Measurements from ENCODE around the gene DSPP.
"Not testable (repeated sequence)": the region's sequence is repeated elsewhere in the genome, so short reads cannot be mapped to it uniquely, and the experiment has no call there.

DSPP gene

DNA sequence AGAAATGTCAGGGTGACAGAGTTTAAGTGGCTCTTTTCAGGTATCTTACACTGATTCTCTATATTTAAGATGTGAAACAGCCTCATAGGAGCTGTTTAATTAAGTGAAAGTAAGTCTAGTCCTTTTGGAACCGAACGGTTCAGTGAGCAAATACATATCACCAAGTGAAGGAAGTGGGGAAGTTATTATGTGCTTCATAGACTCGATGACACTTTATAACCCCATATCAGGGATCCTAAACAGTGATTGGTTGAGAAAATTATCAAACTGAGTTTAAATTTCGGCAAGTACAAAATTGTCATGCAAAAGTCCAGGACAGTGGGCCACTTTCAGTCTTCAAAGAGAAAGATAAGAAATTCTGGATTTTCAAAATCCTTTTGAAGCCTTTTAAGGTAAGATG is at the start of gene DSPP:
Gene DSPP (plus strand): TSS at position 301 of the 400 bp plus-strand sequence. CDS start 2,380 bp downstream, outside the sequence.
- in situ Hi-C loops (cut with MboI; ENCODE audit: low sequenced_read_pairs), result no loop called here

DNA sequence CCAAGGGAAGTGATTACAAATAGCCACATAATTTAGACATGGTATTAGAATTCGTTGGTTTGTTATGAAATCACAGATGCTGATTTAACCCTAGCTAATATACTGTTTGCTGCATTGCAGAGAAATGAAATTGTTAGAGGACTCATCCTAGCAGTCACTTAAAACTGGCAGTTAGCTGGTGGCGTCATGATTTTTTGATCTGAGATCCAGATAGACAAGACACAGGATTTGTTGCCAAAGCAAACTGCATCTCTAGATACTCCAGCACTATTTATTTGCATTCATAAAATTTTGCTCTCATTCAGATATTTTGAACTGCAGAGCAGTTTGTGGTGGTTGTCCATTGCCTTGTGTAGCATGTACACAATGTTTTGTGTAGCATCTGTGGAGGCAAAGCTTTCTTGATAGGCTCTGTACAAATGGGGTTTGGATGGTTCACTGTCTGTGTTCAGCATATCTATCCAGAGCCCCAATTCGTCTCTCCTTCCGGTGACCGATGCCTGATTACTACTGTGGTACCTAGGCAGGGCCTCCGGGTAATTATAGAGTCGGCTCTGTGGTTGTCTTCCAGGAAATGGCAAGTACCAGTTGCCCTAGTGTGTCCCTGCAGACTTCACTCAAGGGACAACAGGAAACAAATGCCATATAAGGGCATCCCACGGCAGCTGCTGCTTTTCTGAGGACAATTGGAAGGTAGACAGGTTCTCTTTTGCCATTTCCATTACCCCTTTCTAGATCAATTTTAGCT is 49.1 kb upstream of the DSPP start:
- in situ Hi-C loops (cut with MboI; ENCODE audit: low sequenced_read_pairs), result no loop called here

DNA sequence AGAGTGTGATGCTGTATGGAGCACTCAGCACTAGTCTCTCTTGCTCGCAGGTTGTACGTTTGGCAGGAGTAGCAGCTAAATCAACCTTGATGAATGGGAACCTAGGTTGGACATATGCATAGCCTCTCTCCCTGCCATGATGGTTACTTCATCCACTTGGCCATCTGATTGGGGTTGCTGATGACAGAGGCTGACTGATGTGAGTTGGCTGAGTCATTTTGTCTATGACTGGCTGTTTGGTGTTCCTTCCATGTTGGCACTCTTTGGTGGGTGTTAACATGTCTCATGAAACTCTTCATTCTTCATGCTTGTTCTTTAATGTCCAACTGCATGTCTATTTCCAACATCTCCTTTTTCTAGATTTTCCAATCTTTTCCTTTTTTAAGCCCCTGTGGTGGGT is 47.5 kb upstream of the DSPP start:
- in situ Hi-C loops (cut with MboI; ENCODE audit: low sequenced_read_pairs), result no loop called here

DNA sequence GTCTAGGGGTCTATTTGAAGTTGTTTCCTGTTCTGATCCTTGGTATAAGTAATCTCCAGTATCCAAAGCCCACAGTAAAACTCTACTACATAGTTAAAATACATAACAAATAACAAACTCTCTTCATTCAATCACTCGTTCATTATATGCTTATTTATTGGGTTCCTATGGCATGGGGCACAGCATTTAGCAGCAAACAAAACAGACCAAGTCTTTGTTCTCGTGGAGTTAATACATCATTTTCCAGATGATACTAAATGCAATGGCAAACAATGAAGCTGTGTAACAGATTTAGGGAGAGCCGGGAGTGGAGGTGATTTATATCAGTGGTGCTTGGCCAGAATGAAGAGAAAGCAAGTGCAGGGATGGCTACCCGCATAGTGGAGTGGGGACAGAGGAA is 42.6 kb upstream of the DSPP start:
- in situ Hi-C loops (cut with MboI; ENCODE audit: low sequenced_read_pairs), result no loop called here

DNA sequence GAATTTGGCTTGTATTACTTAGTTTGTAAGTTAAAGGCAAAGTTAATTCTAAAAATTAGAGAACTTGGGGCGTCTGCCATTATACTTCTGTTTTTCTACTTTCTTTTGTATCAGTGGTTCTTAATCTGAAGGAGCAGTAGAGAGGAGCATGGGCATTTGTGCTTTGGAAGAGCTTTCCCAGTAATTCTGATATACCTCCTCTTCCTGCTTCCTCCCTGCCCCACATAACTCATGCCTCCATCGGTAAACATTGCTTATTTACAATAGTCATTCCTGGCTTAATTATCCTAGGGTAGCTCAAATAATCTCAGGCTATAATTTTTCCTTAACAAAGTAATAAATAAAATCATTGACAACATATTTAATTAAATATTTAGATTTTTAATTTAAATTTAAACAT is 42.1 kb upstream of the DSPP start:
- in situ Hi-C loops (cut with MboI; ENCODE audit: low sequenced_read_pairs), result no loop called here

DNA sequence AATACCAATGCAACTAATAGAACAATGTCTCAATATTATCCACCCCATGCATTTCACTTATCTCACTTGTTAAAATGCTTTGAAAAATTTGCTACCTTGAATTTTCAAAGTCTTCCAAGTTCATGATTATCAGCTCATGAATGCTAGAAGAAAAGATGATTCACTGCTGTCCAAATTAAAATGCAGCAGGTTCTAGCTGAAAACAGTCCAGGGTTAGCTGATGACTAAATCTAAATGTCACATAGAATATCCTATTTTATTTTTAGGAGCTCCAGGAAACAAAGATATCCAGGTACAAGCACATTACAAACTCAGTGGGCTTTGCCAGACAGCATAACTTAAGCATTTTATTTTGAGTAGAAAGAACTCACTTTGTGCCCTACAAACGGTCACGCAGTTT is 41.1 kb upstream of the DSPP start:
- in situ Hi-C loops (cut with MboI; ENCODE audit: low sequenced_read_pairs), result no loop called here

DNA sequence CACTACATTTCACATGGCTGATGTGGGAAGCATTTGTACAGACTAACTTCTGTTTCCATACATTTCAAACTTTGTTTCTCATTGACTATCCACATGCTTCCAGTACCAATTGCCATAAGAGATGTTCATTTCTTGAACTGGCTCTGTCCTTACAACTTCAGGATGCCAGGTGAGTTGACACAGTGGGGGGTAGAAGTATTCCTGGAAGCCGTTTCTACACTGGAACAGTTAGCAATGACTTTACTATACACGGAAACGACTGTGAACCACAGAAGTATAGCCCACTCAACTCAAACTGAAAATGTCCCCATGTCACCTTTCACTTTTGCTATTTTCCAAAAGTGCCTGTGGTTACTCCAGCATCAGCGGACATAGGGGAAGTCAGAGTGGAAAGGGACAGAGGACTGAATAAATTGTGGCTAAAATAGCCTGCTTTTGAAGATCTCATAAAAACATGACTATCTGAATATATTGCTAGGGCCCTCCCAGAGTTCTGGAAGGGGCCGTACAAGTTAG is 38.0 kb upstream of the DSPP start:
- in situ Hi-C loops (cut with MboI; ENCODE audit: low sequenced_read_pairs), result no loop called here

DNA sequence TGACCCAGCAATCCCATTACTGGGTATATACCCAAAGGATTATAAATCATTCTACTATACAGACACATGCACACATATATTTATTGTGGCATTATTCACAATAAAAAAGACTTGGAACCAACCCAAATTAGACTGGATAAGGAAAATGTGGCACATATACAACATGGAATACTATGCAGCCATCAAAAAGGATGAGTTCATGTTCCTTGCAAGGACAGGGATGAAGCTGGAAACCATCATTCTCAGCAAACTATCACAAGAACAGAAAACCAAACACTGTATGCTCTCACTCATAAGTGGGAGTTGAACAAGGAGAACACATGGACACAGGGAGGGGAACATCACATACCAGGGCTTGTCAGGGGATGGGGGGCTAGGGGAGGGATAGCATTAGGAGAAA is 34.0 kb upstream of the DSPP start:
- in situ Hi-C loops (cut with MboI; ENCODE audit: low sequenced_read_pairs), result not testable (repeated sequence)

DNA sequence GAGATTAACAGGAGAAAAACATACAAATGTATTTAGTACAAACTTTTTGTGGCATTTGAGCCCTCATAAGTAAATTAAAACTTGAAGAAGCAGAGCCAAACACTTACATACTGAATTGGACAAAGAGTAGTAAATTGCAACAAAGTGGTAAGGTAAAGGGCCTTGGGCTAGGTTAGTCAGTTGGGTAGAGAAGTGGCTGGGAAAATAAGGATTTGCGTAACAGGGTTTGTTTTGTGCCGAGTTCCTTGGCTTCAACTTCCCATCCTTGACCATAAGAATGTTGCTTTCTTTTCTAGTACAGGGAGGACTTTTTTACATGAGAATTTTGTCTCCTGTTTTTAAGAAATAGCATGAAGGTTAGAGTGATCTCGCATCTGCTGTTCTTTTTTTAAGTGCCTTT is 33.3 kb upstream of the DSPP start:
- in situ Hi-C loops (cut with MboI; ENCODE audit: low sequenced_read_pairs), result no loop called here

DNA sequence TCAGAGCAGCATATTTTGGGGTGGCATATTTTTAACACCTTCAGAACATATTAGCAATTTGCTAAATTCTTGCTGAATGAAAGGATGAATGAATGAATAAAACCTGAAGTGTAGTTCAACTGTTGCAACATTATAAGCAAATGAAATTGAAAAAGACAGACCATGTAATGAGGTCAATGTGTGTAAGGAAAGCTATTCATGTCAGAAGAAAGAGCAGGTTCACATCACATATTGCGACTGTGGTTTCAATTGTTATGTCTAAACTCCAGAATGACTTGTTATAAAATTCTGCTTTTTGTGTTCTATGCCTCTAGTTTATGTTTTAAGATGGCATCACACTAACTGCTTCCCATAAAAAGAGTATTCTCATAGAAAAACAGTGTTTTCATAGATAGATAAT is 32.9 kb upstream of the DSPP start:
- in situ Hi-C loops (cut with MboI; ENCODE audit: low sequenced_read_pairs), result no loop called here

DNA sequence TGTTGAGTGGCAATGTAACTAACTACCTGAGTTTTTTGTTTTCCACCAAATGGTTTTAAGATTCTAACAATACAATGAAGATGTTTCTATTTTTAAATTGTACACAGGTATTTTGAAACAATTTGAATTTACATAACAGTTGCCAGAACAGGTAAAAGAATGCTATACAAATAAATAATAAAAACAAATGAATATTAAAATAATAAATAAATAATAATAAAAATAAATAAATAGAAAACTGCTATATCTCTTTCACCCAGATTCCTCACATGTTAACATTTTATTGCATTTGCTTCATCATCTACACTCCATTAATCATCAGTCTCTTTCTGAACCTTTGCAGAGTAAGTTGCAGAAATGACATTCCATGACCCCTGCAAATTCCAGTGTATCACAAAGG is 32.3 kb upstream of the DSPP start:
- in situ Hi-C loops (cut with MboI; ENCODE audit: low sequenced_read_pairs), result no loop called here

DNA sequence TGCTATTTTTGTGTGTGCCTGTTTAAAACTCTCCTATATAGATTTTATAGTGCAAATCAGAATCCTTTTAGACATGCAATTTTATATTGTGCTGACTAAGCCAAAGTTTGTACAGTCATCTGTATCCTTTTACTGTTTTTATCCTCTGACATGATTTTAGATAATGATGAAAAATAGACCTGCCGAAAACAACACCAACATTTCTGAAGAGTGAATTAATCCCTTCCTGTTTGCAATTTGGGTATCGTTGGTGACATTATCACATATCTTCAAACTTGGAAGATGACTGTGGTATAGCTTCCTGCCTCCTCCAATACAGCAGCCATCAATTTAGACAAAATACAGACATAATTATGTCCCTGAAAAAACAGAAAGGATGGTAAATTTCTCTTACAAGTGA is 28.9 kb upstream of the DSPP start:
- in situ Hi-C loops (cut with MboI; ENCODE audit: low sequenced_read_pairs), result no loop called here

DNA sequence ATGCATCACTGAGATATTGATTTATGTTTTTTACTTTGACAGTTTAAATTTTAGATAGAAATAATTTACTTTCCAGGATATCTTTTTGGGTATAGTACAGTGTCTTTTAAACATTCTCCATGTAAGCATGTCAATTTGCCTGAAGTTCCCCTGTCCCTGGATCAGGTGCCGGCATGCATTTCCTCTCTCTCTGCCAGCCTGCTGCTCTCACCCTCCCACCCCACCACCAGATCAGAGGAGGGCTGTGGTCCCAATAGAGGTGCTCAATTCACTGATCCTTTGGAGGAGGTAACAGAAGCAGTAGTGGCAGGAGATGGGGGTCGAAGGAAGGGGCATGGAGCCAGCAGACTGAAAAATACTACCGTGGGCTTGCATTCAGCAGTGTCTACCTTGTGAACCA is 28.3 kb upstream of the DSPP start:
- in situ Hi-C loops (cut with MboI; ENCODE audit: low sequenced_read_pairs), result no loop called here

DNA sequence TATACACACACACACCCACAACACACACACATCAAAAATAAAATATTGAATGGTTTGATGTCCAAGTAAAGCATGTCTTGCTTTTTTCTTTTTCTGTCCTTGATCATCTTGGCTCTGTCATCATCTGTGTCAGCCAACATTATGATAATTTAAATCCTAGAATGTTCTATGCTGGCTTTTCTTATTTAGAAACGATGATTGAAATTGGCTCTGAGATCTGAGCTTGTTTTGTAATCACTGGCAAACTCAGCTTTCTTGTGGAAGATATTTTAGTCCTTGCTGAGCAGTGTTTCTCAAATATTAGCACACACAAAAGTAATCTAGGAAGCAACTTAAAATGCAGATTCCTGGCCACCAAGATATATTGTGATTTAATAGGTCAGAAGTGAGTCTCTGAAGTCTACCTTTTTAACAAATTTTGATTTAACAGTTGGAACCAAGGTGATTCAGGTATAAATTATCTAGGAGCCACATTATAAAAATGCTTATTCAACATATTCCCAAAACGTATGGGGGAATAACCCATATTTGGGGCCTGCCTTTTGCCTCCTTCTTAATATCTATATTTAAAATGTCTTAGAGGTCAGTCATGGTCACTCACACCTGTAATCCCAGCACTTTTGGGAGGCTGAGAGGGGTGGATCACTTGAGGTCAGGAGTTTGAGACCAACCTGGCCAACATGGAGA is 24.0 kb upstream of the DSPP start:
- in situ Hi-C loops (cut with MboI; ENCODE audit: low sequenced_read_pairs), result no loop called here

DNA sequence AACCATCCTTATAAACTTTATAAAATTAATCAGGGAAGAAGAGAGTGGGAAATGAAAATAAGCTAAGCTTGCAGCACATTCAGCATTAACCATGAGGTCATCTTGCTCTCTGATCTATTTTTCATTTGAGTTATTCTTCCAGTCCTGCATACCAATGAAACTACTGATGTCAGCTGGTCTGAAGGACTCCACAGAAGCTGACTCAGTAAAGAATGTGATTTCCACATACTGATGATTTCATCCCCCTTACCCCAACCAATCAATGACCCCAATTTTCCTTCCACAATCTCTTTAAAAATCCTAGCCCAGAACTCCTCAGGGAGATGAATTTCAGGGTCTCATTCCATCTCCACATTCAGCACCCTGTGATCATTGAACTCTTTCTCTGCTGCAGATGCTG is 18.8 kb upstream of the DSPP start:
- in situ Hi-C loops (cut with MboI; ENCODE audit: low sequenced_read_pairs), result no loop called here

DNA sequence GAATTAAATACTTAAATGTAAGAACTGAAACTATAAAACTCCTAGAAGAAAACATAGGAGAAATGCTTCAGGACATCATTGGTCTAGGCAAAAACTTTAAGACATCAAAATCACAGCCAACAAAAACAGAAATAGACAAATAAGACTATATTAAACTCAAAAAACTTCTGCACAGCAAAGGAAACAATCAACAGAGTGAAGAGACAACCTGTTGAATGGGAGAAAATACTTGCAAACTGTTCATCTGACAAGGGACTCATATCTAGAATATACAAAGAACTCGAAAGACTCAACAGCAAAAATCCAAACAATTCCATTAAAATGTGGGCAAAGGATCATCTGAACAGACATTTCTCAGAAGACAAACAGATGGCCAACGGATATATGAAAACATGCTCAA is 16.2 kb upstream of the DSPP start:
- in situ Hi-C loops (cut with MboI; ENCODE audit: low sequenced_read_pairs), result no loop called here

DNA sequence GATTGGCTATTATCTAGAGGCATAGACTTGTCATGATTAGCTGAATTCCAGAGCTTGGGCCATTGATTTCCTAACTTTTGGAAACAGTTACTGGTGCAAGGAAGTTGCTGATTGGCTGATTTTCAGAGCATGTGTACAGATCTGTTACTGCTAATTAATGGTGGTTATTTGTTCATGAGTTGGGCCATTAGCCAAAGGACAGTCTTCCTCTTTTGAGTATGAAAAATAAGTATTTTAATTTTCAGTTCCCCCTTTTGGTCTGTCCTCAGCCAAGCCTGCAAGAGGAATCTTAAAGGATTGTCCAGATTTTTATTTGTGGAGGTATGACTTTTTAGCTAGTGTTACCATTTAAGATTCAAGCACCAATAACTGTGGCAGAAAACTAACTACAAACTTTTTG is 7.0 kb upstream of the DSPP start:
- in situ Hi-C loops (cut with MboI; ENCODE audit: low sequenced_read_pairs), result no loop called here

DNA sequence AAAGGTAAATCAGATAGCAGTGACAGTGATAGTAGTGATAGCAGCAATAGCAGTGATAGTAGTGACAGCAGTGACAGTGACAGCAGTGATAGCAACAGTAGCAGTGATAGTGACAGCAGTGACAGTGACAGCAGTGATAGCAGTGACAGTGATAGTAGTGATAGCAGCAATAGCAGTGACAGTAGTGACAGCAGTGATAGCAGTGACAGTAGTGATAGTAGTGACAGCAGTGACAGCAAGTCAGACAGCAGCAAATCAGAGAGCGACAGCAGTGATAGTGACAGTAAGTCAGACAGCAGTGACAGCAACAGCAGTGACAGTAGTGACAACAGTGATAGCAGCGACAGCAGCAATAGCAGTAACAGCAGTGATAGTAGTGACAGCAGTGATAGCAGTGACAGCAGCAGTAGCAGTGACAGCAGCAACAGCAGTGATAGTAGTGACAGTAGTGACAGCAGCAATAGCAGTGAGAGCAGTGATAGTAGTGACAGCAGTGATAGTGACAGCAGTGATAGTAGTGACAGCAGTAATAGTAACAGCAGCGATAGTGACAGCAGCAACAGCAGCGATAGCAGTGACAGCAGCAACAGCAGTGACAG is 6.1 kb downstream of the DSPP start:
- in situ Hi-C loops (cut with MboI; ENCODE audit: low sequenced_read_pairs), result no loop called here

DNA sequence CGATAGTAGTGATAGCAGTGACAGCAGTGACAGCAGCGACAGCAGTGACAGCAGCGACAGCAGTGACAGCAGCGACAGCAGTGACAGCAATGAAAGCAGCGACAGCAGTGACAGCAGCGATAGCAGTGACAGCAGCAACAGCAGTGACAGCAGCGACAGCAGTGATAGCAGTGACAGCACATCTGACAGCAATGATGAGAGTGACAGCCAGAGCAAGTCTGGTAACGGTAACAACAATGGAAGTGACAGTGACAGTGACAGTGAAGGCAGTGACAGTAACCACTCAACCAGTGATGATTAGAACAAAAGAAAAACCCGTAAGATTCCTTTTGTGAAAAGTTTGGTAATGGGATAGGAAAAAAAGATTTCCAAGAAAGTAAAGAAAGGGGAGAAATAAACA is 7.9 kb downstream of the DSPP start:
- in situ Hi-C loops (cut with MboI; ENCODE audit: low sequenced_read_pairs), result no loop called here

DNA sequence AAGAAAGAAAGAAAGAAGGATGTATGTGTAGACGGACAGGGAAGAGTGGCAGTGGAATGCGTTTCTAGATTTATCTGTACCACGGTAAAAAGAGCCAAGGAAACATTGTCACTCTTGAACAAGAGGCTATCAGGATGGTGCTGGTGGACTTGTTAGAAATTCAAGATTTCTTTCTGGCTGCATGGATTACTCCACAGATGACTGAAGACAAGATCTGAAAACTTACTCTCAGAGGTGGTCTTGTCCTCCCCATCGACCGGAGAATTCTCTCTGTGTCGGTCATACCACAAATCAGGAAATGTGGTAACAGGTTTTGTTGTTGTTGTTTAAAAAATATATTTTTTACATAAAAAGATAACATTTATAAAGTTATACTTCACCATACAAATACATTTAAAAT is 11.8 kb downstream of the DSPP start:
- in situ Hi-C loops (cut with MboI; ENCODE audit: low sequenced_read_pairs), result no loop called here

DNA sequence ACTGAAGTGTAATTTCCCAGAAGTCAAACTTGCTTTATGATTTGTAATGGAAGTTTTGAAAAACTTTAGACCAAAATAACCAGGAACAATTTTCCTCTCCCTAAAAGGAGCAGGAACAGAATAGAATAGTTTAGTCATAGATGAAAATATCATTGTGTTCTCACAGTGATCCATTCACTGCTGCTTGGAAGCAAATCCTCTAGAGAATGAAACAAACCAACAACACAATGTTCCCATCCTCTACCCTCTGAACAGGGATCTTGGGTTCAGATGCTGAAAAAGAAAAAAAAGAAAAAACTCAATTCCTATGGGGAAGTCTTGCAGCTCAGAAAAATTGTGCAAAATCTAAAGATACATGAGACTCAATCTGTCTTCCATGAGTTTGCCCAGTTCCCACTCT is 12.2 kb downstream of the DSPP start:
- in situ Hi-C loops (cut with MboI; ENCODE audit: low sequenced_read_pairs), result no loop called here

DNA sequence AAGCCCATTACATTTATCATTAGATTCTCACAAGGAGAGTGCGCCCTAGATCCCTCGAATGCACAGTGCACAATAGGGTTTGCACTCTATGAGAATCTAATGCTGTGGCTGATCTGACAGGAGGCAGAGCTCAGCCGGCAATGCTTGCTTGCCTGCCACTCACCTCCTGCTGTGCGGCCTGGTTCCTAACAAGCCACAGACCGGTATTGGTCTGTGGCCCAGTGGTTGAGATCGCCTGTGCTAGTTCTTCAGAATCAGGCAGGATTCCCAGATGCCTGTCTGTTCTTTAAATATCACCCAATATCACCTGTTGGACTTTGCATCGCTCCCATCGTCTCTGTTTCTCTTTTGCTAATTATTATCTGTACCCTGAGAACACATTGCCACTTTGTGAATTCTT is 14.0 kb downstream of the DSPP start:
- in situ Hi-C loops (cut with MboI; ENCODE audit: low sequenced_read_pairs), result no loop called here

Data from HL-60/S4 (cell line).